GM19397 (cell line): Measurements from ENCODE around the gene PTPRK.

Experiments
- ATAC-seq: cut with Tn5 transposase; IDR thresholded peaks from one replicate; pipeline ENCODE4 v1.9.1; 2021; ENCODE audit warnings: mild to moderate bottlenecking, moderate library complexity; ENCODE audit not compliant: unreplicated experiment

Gene PTPRK

GRCh38 chr6:128156321-128157111 is 363.9 kb downstream of the PTPRK start:
- no peak for ATAC-seq

- ATAC-seq = no peak
Observed at GRCh38 chr6:128155826-128156225, 364.6 kb downstream of the PTPRK start.

DNA sequence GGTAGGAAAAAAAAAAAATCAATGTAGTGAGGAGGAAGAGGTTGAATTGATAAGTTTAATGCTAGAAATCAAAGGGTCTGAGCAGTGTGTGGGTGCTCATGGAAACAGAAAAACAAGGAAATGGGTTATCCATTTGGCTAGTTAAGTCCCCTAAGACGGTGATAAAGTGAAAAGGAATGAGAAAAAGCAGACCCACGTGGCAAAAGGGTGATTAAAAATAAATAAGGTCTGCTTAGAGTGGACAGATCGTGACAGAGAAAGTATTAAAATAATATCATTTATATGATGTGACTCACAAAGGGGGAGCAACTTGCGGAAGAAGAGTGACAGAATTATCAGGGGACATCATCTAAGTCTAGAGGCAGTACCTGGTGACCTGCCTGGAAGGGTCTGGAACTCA is 367.8 kb downstream of the PTPRK start:
- ATAC-seq = no peak

DNA sequence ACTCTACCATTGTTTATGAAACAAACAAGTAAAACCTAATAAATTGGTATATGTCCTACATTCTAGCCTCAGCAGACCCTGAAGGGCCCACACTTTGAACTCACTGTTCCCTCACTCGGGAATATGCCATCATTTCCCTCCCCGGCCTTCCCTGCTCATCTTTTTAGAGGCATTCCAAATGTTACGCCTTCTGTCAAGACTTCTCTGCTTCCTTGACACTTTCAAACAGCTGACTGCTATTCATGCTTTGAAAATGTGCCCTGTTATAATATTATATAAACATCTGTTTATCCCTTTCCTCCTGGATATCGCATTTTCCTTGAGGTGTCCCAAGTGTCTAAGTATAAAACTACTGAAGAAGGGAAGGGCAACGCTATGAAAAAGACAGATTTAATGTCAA is 370.0 kb downstream of the PTPRK start:
- no peak for ATAC-seq

GRCh38 chr6:128149796-128150195 is 370.6 kb downstream of the PTPRK start:
- ATAC-seq = no peak

DNA sequence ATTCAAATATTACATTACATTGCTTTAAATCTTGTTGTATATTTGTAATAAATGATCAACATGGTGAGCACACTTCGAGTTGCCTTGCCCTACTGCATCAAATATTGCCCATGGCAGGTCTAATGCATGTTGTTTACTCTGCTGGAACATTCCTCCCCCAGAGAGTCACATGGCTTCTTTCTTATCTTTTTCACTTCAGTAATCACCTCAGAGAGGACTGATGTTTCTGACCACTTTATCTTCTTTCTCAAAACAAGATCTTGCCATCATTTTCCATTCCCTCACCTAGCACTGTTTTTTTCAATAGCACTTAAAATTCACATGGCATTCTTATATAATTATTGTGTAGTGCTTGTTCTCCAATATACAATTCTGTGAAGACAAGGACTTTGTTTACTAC is 376.1 kb downstream of the PTPRK start:
- no peak for ATAC-seq

DNA sequence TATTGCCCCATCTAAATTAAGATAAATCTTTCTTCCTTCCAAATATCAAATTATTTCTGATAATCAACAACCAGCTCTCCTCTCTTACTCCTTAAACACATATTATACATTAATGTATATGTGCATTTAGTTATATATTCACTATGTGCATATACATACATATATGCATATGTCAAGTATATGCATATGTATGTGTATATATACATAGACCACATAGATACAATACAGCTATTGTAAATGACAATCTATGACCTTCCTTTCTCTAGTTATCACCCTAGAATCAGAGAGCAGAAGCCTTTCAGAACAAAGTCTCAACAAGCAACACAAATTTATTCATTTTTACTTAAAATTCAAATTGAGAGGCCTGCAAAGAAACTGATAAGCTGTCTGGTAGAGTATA is 378.5 kb downstream of the PTPRK start:
- no peak for ATAC-seq

- no peak for ATAC-seq
Observed at GRCh38 chr6:128139519-128139918, 380.9 kb downstream of the PTPRK start.

- ATAC-seq = no peak
Observed at GRCh38 chr6:128138694-128139093, 381.7 kb downstream of the PTPRK start.

- peak; percentile 52 for ATAC-seq
Observed at GRCh38 chr6:128135325-128135724, 385.1 kb downstream of the PTPRK start.

DNA sequence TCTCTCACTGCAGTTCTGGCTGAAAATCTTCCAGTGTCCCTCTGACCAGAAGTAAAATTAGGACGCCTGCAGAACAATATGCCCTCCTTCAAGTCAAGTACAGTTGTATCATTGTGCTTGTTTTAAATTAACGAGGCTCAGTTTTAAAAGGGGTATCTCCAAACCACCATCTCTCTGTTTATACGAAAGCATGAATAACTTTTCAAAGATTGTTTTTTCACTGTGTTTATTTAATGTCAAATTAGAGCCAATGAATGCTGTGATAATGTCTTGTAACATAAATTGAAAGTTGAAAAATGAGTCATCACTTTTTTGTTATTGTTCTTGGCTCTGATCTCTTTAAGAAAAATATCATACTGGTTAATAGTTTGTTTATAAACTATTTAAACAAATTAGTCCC is 388.8 kb downstream of the PTPRK start:
- no peak for ATAC-seq

- ATAC-seq = no peak
Observed at GRCh38 chr6:128131036-128131435, 389.4 kb downstream of the PTPRK start.

DNA sequence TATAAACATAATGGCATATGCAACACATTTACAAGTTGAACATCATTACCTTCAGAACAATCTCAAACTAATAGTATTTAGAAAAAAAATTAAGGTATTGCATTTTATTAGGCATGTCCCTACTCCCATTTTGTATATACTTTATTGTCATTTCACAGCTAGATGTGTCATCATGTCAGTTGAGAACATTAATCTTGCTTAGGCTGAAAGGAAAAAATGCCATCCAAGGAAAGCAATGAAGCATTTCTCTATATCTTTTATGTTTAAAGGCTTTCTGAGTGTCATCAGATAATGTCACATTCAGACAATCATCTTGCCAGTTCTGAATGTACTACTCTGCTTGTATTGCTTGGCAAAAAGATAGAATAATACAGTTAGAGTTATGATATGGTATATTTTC is 390.7 kb downstream of the PTPRK start:
- no peak for ATAC-seq

GRCh38 chr6:128127650-128128049 is 392.7 kb downstream of the PTPRK start:
- ATAC-seq = no peak

- no peak for ATAC-seq
Observed at GRCh38 chr6:128124713-128125112, 395.7 kb downstream of the PTPRK start.

DNA sequence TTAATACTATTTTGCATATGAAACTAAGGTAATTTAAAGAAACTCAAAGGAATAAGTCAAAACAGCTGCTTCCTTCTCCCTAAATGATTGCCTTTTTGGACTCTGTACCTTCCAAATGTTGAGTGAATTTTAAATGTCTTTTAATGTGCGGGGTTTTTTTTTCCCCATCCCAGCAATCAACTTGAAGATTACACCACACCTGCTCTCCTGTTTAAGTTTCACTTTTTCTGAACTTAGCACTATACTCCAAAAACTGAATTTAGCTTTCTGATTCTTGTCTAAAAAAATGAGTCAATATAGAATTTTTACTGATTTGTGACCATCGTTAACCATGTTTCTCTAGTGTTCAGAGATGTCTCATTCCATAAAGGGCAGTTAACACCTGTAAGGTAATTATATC is 398.8 kb downstream of the PTPRK start:
- no peak for ATAC-seq

GRCh38 chr6:128121190-128121589 is 399.2 kb downstream of the PTPRK start:
- no peak for ATAC-seq

GRCh38 chr6:128118401-128118800 is 402.0 kb downstream of the PTPRK start:
- no peak for ATAC-seq

DNA sequence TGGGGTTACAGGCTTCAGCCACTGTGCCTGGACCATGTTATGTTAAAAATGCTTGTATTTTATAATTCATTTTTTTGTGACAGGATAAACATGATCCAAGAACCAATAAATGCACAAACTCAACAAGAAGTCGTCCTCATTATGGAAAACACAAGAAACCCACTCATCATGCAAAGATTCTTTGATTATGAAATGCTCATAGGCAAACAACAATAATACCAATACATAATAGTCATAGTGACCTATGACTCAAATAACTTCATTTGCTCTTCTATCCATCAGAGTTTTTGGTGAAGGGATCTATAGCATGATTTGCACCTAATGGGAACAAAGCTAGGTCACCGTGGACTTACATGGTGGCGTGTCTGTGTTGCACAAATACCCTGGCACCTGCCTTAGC is 402.5 kb downstream of the PTPRK start:
- ATAC-seq = no peak

- ATAC-seq = no peak
Observed at GRCh38 chr6:128114164-128114563, 406.2 kb downstream of the PTPRK start.

- ATAC-seq = no peak
Observed at GRCh38 chr6:128112494-128112893, 407.9 kb downstream of the PTPRK start.

- no peak for ATAC-seq
Observed at GRCh38 chr6:128111096-128111495, 409.3 kb downstream of the PTPRK start.

DNA sequence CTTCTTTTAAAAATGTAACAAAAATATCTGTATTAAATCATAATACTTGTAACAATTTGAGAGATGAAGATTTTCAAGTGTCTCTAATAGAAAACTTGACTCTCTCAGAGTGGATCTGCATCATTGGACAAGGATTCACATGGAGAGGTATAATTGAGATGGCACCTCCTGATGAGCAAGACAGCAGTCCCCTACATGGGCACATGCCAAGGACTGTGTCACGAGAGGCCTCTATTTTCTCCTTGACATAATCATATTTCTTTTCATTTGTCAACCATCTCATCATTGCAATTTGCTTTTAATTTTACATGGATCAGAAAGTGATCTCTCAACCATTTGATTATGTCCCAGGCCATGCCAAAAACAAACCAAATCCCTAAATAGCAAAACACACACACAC is 412.7 kb downstream of the PTPRK start:
- ATAC-seq = no peak
